SK-N-SH (cell line): ENCODE measurements around the gene NAV2. TPM values are rescaled to one million over a fixed set of nuclear protein-coding genes. Genes with fewer than 3 reads are reported as not detected.

Experiments used
- CTCF ChIA-PET: fragments of 300-600, 350-600 bp; formaldehyde crosslinking; extraction: SDS; loops from one replicate; lab custom pipeline; 2021; lab: Yijun Ruan, JAX
- POLR2A ChIA-PET: fragments of 350-600 bp; sonication (Branson Sonifier 250); formaldehyde crosslinking; extraction: SDS; loops from one replicate; lab custom pipeline; 2020; ENCODE audit warnings: antibody characterized with exemption, inconsistent platforms; lab: Yijun Ruan, JAX
- DNase-seq: peaks from one replicate; pipeline ENCODE4 v3.0.0; 2012
- H2AFZ ChIP-seq: fragments of 200-600 bp; sonication (generic); 2 replicates; pipeline ENCODE4 v1.8.1; 2016; ENCODE audit warnings: antibody characterized with exemption, mild to moderate bottlenecking, low read depth
- H3F3A ChIP-seq: fragments of 200-600 bp; sonication (generic); replicated peaks from 2 replicates; pipeline ENCODE3; 2016; ENCODE audit warnings: antibody characterized with exemption, mild to moderate bottlenecking; ENCODE audit not compliant: insufficient read depth
- H3K27ac ChIP-seq, 2 experiments: fragments of 200-500 bp in 1 of 2; fragments of 200-600 bp in 1 of 2; sonication (Bioruptor generic) in 1 of 2; sonication (generic), shearing (Covaris generic) in 1 of 2; 2 replicates each; pipeline versions ENCODE4 v1.5.1 to v1.6.1; 2014 to 2016; ENCODE audit warnings: low read depth in 2 of 2, inconsistent platforms in 1 of 2, low read length in 1 of 2, mild to moderate bottlenecking in 1 of 2, mixed read lengths in 1 of 2
- H3K27me3 ChIP-seq: fragments of 200-600 bp; sonication (generic), shearing (Covaris generic); 2 replicates; pipeline ENCODE4 v1.6.1; 2016; ENCODE audit warnings: mixed run types; ENCODE audit not compliant: insufficient read depth
- H3K36me3 ChIP-seq, 2 experiments: fragments of 200-500 bp in 1 of 2; fragments of 200-600 bp in 1 of 2; sonication (Bioruptor generic) in 1 of 2; sonication (generic) in 1 of 2; replicated peaks in 1 of 2; 2 replicates each; pipeline versions ENCODE3 to v1.5.1; 2014 to 2016; ENCODE audit warnings: low read length in 1 of 2, mild to moderate bottlenecking in 1 of 2; ENCODE audit not compliant: insufficient read depth in 2 of 2, control insufficient read depth in 1 of 2
- H3K4me1 ChIP-seq, 2 experiments: fragments of 200-500 bp in 1 of 2; fragments of 200-600 bp in 1 of 2; sonication (Bioruptor generic) in 1 of 2; sonication (generic), shearing (Covaris generic) in 1 of 2; 2 replicates each; pipeline versions ENCODE4 v1.5.1 to v1.6.1; 2014 to 2016; ENCODE audit warnings: low read depth in 1 of 2, low read length in 1 of 2, mixed run types in 1 of 2; ENCODE audit not compliant: insufficient read depth in 2 of 2, control insufficient read depth in 1 of 2
- H3K4me2 ChIP-seq: fragments of 200-600 bp; sonication (generic), shearing (Covaris generic); 2 replicates; pipeline ENCODE4 v1.6.1; 2017; ENCODE audit warnings: mixed run types
- H3K4me3 ChIP-seq, 2 experiments: fragments of 200-500 bp in 1 of 2; fragments of 200-600 bp in 1 of 2; sonication (Bioruptor generic) in 1 of 2; sonication (generic), shearing (Covaris generic) in 1 of 2; 2 replicates each; pipeline versions ENCODE4 v1.5.1 to v1.8.1; 2014 to 2016; ENCODE audit warnings: low read depth in 2 of 2, inconsistent platforms in 1 of 2, low read length in 1 of 2, mild to moderate bottlenecking in 1 of 2, mixed read lengths in 1 of 2, moderate library complexity in 1 of 2
- H3K79me2 ChIP-seq: fragments of 200-600 bp; sonication (generic); 2 replicates; pipeline ENCODE4 v1.8.1; 2017; ENCODE audit warnings: mild to moderate bottlenecking; ENCODE audit not compliant: insufficient read depth
- H3K9ac ChIP-seq: fragments of 200-600 bp; sonication (generic); 2 replicates; pipeline ENCODE4 v1.6.1; 2017; ENCODE audit warnings: mixed run types
- H3K9me2 ChIP-seq: fragments of 200-600 bp; sonication (generic); 2 replicates; pipeline ENCODE4 v1.6.1; 2017; ENCODE audit warnings: mixed run types
- H3K9me3 ChIP-seq: fragments of 200-600 bp; sonication (generic); 2 replicates; pipeline ENCODE4 v1.6.1; 2017; ENCODE audit warnings: mixed run types, mild to moderate bottlenecking, moderate library complexity
- H4K20me1 ChIP-seq: fragments of 200-600 bp; sonication (generic); 2 replicates; pipeline ENCODE4 v1.6.1; 2017; ENCODE audit warnings: mild to moderate bottlenecking, mixed run types; ENCODE audit not compliant: insufficient read depth
- CTCF ChIP-seq: fragments of 200-600 bp; sonication (generic); IDR thresholded peaks from 2 replicates; pipeline ENCODE4 v1.6.1; 2017; ENCODE audit warnings: antibody characterized with exemption, mild to moderate bottlenecking, moderate library complexity
- ELF1 ChIP-seq: IDR thresholded peaks from 2 replicates; pipeline ENCODE4 v1.4.0; 2012
- EZH2phosphoT487 ChIP-seq: fragments of 200-600 bp; sonication (generic); IDR thresholded peaks from 2 replicates; pipeline ENCODE4 v1.6.1; 2017; ENCODE audit warnings: low read depth, mixed run types, mild to moderate bottlenecking, antibody characterized with exemption, moderate library complexity, borderline replicate concordance
- FOSL2 ChIP-seq: IDR thresholded peaks from 2 replicates; pipeline ENCODE4 v1.4.0; 2012; ENCODE audit warnings: low read depth, mild to moderate bottlenecking, moderate library complexity, borderline replicate concordance
- FOXJ3 ChIP-seq: sonication (generic); formaldehyde crosslinking; IDR thresholded peaks from 2 replicates; pipeline ENCODE4 v1.5.1; 2020; ENCODE audit warnings: mild to moderate bottlenecking, missing genetic modification reagents
- GABPA ChIP-seq: IDR thresholded peaks from 2 replicates; pipeline ENCODE4 v1.4.0; 2012; ENCODE audit warnings: low read depth, mild to moderate bottlenecking
- IRF3 ChIP-seq: fragments of 150-350 bp; IDR thresholded peaks from 2 replicates; pipeline ENCODE4 v1.6.1; 2016; ENCODE audit warnings: mild to moderate bottlenecking, low read depth, low read length
- MEF2A ChIP-seq: IDR thresholded peaks from 2 replicates; pipeline ENCODE4 v1.4.0; 2012; ENCODE audit warnings: low read depth, borderline replicate concordance
- MXI1 ChIP-seq: IDR thresholded peaks from 2 replicates; pipeline ENCODE4 v1.6.1; 2012; ENCODE audit warnings: mild to moderate bottlenecking, low read depth, low read length, improper control_type of control experiment
- NFIC ChIP-seq: IDR thresholded peaks from 2 replicates; pipeline ENCODE4 v1.4.0; 2012; ENCODE audit warnings: borderline replicate concordance
- POLR2AphosphoS5 ChIP-seq: IDR thresholded peaks from 2 replicates; pipeline ENCODE4 v1.6.1; 2012; ENCODE audit warnings: low read depth, low read length
- REST ChIP-seq: IDR thresholded peaks from 2 replicates; pipeline ENCODE4 v1.6.1; 2012; ENCODE audit warnings: mild to moderate bottlenecking, low read depth, low read length, moderate library complexity
- SMC3 ChIP-seq: IDR thresholded peaks from 2 replicates; pipeline ENCODE4 v1.6.1; 2012; ENCODE audit warnings: low read depth, low read length, improper control_type of control experiment
- TAF1 ChIP-seq: IDR thresholded peaks from 2 replicates; pipeline ENCODE4 v1.6.1; 2012; ENCODE audit warnings: low read depth, mild to moderate bottlenecking, low read length, moderate library complexity, borderline replicate concordance
- TEAD4 ChIP-seq: IDR thresholded peaks from 2 replicates; pipeline ENCODE4 v1.4.0; 2012; ENCODE audit warnings: mild to moderate bottlenecking, borderline replicate concordance; ENCODE audit not compliant: insufficient read depth
- USF2 ChIP-seq: fragments of 150-350 bp; IDR thresholded peaks from 2 replicates; pipeline ENCODE4 v1.6.1; 2017; ENCODE audit warnings: antibody characterized with exemption, low read length, low read depth, borderline replicate concordance
- YY1 ChIP-seq: IDR thresholded peaks from 2 replicates; pipeline ENCODE4 v1.4.0; 2012; ENCODE audit warnings: low read depth, mild to moderate bottlenecking
- polyA plus RNA-seq, 3 experiments: library from polyadenylated mRNA; depleted of rRNA; stranded (reverse); fragments of >200 nt; gene quantifications; 2 replicates each; pipeline ENCODE4 v1.2.3, GENCODE V29; 2012

Gene NAV2
- polyA plus RNA-seq, 1 of the 3 experiments (the other 2 are of a cell fraction), result 26.2 TPM

GRCh38 chr11:19768197-19768596 lies 55.6 kb downstream of the NAV2 start (continued):
- no peak for TF ChIP-seq REST
- TF ChIP-seq ELF1, result no peak
- TF ChIP-seq CTCF, result no peak

GRCh38 chr11:19768815-19769214 lies 56.2 kb downstream of the NAV2 start:
- H3K79me2 ChIP-seq, result peaks cover 99% of the 10 kb centered on the region
- TF ChIP-seq SMC3, result no peak
- TF ChIP-seq NFIC, result no peak
- TF ChIP-seq FOSL2, result no peak
- TF ChIP-seq TEAD4, result no peak
- no peak for TF ChIP-seq EZH2phosphoT487
- no peak for TF ChIP-seq USF2
- no peak for TF ChIP-seq GABPA
- no peak for TF ChIP-seq IRF3
- TF ChIP-seq TAF1, result no peak
- no peak for TF ChIP-seq YY1
- no peak for TF ChIP-seq POLR2AphosphoS5
- no peak for TF ChIP-seq FOXJ3 (CRISPR knock-in tag)
- TF ChIP-seq MXI1, result no peak
- TF ChIP-seq MEF2A, result no peak
- no peak for TF ChIP-seq ELF1
- POLR2A ChIA-PET, result no interaction called here
- peaks cover 14 to 15% of the 10 kb centered on the region in 2 experiments for H3K36me3 ChIP-seq
- no peak overlapping the region for H3K9ac ChIP-seq
- H4K20me1 ChIP-seq, result peaks cover 100% of the 10 kb centered on the region
- H3K4me1 ChIP-seq, result peaks cover 0 to 64% of the 10 kb centered on the region in 2 experiments; a peak in 2 of 4 replicates
- DNase-seq, result no peak
- H2AFZ ChIP-seq, result no peak overlapping the region
- H3K9me3 ChIP-seq, result no peaks in the 10 kb centered on the region
- no peak overlapping the region for H3K27ac ChIP-seq
- no peaks in the 10 kb centered on the region for H3K27me3 ChIP-seq
- CTCF ChIA-PET, result interaction anchor here (1.6 kb wide), 1 partner anchor 205 kb away, joined by 8 read pairs; no protein-coding TSS in a partner anchor
- H3F3A ChIP-seq, result peaks cover 5% of the 10 kb centered on the region
- H3K9me2 ChIP-seq, result no peaks in the 10 kb centered on the region
- H3K4me3 ChIP-seq, result no peak overlapping the region
- H3K4me2 ChIP-seq, result no peak overlapping the region
